Daoy (cell line): Measurements from ENCODE around the gene ALOXE3. TPM values are rescaled to one million over a fixed set of nuclear protein-coding genes. Genes with fewer than 3 reads are reported as not detected.
A peak's percentile ranks its signal among the peaks of the same experiment; 100 is the strongest.

Experiments used
- DNase-seq: peaks from one replicate; pipeline ENCODE4 v3.0.0-alpha.2; 2015; ENCODE audit warnings: low read depth
- total RNA-seq: library from RNA; depleted of rRNA; stranded (reverse); fragments of >200 nt; shearing (Covaris generic); gene quantifications from 2 replicates; pipeline ENCODE4 v1.2.3, GENCODE V29; 2014

Gene ALOXE3
- total RNA-seq, 1 experiment from 2014 or later, result not detected

DNA sequence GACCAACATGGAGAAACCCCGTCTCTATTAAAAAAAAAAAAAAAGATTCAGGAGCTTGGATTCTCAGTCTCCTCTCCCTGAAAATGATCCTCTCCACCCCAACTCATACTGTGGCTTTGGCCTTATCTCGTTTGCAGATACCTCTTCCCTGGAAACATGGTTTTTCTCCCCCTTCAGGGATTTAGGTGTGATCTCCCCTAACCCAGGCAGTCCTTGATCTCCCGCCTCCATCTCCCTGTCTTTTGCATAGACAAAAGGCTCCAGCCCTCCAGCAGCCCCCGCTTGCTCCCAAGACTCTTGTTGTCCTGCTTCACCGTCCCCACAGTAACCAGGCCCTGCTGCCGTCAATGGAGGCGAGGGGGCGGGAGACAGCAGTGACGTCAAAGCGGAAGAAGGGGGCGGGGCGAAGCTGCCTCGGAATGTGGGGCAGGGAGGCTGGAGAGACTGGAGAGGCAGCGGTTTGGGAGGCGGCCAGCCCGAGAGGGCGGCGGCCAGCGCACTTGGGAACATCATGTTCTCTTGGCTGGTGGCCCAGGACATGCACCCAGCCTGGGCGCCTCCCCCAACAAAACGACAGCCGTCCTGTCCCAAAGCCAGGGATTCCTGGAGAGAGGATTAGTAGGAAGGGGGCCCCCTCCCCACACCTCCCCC is 35.8 kb upstream of the ALOXE3 start:
- DNase-seq, result peak; percentile 97

DNA sequence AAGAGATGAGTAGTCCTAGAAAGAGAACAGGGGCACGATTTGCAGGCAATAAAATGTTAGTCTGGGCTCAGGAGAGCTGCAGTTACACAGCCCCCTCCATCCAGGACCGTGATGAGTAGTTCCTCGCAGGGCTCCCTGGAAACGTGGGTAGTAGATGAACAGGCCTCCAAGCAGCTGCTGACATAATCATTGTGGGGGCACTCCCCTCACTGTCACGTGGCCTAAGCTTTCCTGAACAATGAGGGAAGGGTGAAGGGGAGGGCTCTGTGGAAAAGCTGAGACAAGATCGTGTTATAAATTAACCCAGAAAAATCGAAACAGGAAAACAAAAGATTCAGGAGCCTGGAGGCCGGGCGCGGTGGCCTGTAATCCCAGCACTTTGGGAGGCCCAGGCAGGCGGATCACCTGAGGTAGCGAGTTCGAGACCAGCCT is 35.2 kb upstream of the ALOXE3 start:
- peak; percentile 89 for DNase-seq

DNA sequence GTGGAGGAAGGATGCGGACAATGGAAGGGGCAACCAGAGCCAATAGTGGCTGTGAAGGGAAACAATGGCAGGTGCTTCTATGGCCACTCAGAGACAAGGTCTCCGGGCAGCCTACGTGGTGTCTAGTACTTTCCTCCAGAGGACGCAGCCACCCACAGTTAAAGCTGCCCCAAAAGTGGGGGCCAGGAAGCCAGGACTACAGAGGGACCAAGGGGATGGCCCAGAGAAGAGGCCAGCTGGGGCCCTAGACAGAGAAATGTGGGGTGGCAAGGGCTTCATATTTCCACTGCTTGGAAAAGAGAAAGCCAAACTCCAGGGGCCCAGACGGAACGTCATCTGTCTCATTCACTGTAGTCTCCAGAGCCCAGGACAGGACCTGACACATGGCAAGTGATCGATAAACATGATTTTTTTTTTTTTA is 34.7 kb upstream of the ALOXE3 start:
- DNase-seq, result no peak

DNA sequence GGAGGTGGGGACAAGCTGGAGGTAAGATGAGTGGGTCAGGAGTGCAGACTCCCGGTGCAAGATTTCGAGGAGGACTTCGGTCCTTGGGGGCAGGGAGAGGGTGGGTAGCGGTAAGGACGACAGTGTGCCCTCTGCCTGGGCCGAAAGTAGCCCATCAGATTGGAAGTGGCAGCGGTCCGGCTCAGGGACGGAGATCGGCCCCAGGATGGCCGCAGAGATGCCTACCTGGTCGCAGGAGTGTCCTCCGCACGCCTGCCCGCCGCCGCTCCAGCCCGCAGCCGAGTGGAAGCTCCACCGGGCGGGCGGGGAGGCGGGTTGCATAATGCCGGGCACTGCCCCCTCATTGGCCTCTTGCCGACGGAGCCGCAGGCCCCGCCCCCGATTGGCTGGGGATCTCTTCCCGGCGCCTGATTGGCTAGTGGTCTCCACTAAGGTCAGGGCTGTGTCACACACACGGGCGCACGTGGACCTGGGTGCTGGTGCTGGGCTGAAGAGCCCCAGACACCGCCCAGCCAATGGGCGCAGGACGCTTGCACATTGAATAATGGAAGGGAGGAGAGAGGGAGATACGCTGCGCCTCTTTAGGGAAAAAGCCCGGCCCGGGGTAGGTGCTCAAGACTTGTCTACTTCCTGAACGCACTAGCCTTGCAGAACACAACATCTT is 33.9 kb upstream of the ALOXE3 start, which contains the start of gene PER1:
Gene PER1, minus strand, starts transcription at position 293 of the 664 bp plus-strand sequence. CDS start 1,698 bp downstream, outside the sequence.
- peak; percentile 88 for DNase-seq

DNA sequence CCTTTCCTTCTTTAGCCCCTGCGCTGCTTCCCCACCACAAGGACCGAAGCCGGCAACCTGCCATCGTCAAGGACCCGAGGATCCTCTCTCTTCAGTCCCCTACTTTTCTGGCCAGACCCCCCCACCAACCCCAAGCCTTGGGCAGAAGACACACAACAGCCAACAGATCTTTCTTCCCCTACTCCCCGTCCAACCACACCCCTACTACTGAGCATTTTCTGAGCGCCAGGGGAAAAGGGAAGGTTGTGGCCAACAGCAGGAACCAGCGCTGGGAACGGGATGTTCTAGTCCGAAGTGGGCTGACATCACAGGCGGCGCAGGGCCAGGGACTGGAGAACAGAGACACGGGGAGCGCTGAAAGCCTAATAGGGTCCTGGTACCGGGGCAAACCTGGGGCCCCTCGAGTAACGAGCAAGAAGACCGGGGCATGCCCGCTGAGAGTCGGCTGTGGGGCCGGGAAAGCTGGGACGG is 33.4 kb upstream of the ALOXE3 start:
- DNase-seq, result peak; percentile 66

DNA sequence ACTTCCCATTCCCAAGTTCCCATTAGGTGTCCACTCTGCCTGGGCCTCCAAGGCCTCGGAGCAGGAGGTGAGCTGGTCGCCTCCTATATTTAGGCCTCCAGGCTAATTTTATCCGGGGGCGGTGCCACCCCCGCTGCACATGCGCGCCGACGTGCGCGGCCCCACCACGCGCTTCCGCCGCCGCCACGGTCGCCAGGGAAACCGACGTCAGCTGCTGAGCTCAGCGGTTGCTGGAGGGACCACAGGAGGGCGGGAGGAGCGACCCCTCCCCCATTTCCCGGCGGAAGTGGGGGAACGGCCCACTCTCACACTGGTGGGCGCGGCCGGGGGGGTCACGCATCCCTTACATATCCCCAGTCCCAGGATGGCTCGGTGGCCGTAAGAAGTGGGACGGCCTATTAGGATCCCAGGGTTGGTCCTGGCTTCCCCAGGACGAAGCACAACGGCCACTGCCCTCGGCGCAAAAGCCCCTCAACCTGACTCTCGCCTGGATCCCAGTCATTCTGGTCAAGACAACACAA is 32.9 kb upstream of the ALOXE3 start:
- DNase-seq, result peak; percentile 76

DNA sequence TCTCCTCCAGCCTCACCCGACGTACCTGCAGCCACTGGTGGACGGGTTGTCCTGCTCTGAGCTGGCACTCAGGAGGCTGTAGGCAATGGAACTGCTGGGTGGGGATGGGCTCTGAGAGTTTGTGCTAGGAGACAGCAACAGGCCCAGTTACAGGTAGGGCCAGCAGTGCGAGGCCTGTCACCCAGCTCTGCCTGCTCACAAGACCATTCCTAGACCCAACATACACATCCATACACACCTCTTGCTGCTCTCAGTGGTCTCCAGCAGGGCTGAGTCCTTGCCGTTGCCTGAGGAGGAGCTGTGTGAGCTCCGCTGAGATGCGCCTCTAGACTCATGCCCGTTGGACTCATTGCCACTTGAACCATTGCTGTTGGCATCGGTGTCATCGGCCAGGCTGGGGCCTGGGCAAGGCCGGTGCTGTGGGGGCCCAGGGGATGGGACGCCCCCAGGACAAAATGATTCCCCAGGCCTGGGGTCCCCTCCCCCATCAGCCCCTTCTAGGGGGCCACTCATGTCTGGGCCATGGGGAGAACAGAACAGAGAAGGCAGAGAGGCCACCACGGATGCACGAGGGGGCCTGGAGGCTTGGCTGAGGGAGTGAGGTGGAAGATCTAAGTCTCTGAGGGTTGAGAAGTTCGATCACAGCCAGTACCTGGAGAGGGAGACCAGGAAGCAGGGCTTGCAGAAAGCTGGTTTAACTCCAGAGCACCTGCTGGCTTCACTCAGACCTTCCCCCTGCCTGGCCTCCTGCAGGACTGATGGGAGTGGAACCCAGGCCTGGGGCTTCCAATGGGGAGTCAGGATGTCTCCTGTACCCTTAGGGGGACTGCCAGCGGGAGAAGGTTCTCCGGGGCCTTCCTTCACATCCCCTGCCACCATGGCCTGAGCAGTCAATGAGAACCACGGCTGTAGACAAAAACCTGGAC is 32.1 kb upstream of the ALOXE3 start:
- no peak for DNase-seq

DNA sequence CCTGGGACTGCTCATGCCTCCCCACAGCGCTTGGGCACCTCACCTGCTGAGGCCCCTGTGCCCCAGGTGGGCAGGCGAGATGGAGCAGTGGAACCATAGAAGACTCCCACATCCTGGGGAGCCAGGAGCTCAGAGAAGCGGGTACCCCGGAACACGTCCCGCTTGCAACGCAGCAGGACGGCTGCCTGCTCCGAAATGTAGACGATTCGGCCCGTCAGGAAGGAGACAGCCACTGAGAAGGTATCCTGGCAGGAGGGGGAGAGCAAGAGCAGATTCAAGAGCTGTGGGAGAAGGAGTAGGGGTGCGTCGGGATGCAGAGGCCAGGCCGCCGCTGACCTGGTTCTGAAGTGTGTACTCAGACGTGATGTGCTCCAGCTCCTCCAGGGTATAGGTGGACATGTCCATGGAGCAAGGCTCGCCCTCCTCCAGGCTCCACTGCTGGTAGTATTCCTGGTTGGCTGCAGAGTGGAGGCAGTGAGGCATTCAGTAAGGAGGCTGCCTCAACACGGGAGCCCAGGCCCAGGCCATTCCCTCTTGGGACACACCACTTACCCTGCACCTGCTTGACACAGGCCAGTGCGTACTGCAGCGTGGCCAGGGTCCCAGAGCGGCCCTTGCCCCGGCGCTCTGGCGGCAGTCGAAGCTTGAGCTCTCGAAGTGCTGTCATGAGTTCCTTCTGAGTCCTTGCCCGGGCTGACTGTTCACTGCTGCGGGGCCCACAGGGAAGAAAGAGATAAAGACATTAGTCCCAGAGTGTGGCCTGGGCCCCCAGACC is 31.3 kb upstream of the ALOXE3 start:
- no peak for DNase-seq

DNA sequence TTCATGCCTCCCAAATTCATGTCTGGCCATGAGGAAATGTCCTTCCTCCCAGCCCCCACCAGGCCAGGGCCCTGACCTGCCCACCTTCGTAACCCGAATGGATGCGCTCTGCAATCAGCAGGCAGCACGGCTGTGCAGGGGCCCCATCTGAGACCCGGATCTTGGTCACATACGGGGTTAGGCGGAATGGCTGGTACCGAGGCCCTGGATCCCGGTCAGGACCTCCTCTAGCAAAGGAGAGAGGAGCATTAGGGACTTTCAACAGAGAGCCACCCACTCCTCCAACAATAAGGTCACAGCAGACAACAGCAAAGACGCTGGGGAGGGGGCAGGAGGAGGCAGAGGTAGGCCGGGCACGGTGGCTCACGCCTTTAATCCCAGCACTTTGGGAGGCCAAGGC is 30.2 kb upstream of the ALOXE3 start:
- DNase-seq, result no peak

DNA sequence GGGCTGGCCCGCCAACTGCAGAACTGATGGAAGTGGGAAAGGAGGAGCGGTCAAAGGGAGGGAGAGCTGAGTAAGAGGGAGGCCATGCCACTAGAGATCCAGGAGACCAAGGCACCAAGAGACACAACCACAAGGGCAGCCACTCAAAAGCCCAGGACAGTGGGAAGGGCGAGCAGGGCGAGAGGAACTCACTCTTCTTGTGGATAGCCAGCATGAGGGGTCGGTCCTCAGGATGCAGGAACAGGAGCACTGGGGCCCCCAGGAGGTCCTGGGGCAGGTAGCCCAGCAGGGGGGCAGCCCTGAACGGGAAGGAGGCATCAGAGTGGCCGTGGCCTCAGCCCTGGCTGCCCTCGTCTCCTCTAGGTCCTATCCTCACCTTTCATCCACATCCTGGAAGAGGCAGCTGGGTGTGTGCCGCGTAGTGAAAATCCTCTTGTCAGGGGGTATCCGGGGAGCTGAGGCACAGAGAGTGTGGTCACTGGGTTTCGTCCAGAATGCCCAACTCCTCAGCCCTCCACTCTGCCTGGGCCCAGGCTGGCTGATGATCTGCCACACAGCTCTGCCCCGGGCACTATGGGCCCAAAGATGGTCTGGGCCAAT is 29.6 kb upstream of the ALOXE3 start:
- no peak for DNase-seq

DNA sequence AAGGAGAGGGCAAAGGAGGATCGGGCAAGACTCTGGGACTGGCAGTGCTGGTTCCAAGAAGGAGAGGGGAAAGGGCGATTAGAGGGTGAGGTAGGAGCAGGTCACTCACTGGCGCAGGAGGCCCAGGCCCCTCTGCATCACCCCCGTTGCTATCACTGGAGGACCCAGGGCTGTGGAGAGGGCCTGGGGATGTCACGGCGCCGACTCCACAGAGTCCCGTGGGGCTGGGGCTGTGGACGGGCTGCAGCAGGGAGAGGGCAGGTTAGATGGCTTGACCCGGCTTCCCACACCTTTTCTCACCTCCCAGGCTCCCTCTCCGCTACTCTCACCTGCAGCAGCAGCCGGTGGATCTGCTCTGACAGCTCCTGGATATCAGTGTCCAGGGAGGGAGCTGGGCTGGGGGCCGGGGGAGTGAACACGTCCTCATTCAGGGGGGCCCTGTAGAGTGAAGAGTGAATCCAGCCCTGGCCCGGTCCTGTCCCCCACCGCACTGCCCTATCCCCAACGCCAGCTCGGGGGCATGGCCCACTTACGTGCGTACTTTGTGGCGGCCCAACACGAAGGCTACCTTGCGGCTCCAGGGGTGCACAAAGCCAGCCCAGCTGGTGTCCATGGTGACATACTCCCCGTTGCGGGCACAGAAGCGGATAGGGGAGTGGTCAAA is 29.0 kb upstream of the ALOXE3 start:
- DNase-seq, result no peak

DNA sequence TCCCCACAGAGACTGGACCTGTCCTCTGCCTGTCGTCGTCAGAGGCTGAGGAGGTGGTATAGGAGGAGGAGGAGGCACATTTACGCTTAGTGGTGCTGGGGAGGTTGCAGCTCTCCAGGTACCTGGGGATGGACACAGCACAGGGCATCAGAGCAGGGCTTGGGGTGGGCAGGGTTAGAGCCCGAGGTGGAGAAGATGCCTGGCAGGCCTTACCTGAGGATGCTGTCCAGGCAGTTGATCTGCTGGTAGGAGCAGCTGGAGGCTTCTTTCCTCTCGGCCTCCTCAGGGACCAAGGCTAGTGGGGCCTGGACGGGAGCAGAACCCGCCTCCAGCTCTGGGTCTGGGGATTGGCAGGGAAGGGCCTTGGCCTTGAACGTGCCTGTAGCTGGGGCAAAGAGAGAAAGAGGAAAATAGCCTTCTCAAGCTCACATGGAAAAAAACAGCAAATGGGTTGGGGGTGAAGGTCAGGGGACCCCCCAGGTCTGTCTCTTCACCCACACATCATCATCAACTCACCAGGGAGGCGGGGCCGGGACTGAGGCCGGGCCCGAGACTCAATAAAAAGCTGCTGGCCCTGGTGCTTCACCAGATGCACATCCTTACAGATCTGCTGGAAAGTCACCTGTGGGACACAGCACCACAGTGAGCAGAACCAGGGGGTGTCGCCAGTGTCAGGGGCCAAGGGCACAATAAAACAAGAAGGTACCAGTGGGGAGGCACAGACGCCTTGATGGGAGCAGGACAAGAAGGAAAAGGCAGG is 28.2 kb upstream of the ALOXE3 start:
- no peak for DNase-seq

DNA sequence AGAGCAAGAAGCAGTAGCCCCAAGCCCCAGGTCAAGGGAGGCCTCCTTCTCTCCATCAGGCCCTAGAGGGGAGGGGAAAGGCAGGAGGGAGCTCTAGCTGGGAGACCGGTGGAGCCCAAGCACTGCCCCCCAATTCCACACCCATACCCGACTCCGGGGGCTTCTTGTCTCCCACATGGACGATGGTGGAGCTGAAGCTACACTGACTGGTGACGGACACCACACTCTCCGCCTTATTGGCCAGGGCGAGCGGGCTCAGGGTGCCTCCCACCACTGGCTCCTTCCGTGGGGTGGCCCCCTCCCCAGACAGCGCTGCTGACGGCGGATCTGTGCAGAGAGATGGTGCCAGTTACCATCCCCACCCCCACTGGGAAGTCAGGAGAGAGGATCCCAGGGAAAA is 27.5 kb upstream of the ALOXE3 start:
- no peak for DNase-seq

DNA sequence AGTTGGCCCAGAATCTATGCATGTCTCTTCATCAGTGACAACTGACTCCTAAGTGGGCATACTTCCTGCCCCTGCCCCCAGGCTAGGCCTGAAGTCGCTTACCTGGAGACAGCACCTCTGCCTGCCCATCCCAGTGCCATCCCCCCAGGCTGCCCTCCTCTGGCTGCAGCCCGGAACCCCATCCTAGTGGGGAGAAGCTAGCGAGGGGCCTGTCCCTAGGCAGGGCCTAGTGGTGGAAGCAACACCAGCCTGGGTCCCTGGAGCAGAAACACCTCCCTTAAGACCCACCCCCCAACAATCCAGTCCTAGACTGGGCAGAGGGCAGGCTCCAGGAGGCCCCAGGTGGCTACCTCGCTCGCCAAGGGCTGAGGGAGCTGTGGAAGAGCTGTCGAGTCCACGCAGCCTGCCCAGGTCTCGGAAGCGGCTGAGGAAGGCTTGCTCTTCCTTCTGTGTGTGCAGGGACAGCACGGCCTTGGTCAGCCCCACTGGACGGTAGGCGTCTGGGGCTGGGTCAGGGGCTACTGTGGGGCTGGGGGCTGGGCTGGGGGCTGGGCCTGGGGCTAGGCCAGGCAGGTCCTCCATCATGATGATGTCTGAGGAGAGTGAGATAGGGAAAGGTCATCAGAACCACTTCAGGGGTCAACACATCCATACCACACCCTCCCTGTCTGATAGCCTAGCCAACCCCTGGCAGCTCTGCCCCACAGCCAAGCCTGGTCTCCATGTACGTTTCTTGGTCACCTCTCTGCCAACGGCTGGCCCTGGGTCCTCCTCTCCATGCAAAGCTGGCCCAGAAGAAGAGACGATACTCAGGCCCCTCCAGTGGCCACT is 26.3 kb upstream of the ALOXE3 start:
- no peak for DNase-seq

DNA sequence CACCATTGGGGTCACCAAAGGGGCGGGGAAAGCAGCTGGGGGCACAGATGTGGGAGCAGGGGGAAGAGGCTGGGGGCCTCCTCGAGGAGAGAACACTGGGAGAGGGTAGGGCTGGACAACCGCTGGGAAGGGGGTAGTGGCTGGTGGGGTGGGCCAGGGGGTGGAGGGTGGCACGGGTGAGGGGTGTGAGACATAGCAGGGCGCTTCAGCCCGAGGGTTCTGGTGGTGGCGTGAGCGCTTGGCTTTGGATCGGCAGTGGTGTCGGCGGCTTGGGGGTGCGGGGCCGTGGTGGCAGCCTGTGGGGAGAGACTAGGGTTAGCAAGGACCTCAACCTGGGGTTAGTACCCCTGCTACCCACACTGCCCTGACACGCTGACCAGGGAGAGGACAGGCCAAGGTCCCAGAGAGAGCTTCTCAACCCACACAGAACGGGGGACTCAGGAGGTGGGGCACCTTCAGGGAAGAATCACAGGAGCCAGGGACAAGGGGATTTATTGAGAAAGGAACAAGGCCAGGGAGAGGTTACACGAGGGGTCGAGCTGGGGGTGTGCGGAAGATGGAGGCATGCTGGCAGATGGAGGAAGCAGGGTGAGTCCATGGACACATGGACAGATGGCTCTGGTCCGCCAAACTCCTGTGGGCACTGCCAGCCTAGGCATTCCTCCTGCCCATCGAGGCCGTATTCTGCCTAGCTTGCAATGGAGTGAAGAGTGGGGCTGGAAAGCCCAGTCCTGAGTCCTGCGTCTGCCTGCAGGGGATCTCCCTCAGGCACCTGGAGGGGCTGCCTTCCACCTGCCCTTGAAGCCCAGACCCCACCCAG is 25.5 kb upstream of the ALOXE3 start:
- no peak for DNase-seq

DNA sequence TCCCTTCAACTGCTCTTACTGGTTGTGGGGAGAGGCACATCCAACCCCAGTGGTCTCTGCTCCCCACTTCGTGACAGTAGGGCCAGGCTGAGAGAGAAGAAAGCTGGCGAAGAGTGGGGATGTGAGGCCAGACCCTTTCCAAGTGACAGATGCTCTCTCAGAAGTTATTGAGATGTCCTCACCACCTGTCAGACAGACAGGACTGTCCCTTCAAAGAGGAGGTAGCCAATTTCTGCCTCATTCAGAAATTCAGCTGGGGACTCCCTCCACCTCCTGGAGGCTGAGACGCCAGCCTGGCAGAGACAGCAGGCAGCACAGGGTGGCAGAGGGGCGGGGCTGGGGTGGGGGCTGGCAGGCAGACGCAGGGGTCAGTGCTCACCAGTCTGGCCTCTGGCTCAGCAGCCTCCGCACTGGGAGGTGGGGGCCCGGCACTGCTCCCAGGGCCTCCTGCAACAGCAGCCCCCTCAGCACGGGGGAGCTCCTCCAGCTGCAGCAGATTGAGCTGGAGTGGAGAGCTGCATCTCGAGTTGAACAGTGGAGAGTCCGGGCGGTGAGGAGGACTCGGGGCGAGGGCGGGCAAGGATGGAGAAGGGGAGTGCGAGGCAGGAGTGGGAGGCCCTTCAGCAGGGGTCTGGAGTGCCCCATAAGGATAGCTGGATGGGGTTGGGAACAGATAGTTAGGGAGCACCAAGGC is 24.7 kb upstream of the ALOXE3 start:
- no peak for DNase-seq
